ENCODE measurements around the gene ANKRD33B. TPM values are rescaled to one million over a fixed set of nuclear protein-coding genes. Genes with fewer than 3 reads are reported as not detected.

The ANKRD33B gene
- total RNA-seq, 1 donor from 2014 or later: 2.2 TPM

- no peak for TF ChIP-seq EZH2phosphoT487 (IDR thresholded peaks at IDR 0.05)
- TF ChIP-seq CTCF (IDR thresholded peaks at IDR 0.05): no peak
- TF ChIP-seq EZH2 (IDR thresholded peaks at IDR 0.05): no peak
- peaks cover 4% of the 10 kb centered on the region for H3K9me3 Mint-ChIP-seq
- no peaks in the 10 kb centered on the region for H4K20me1 ChIP-seq (ENCODE audit: low read depth)
- H3K9ac ChIP-seq: no peak overlapping the region
- H3K36me3 ChIP-seq: no peaks in the 10 kb centered on the region
- H3K27ac ChIP-seq: no peak overlapping the region
- peaks cover 7% of the 10 kb centered on the region for H3K4me1 ChIP-seq
- H3K4me2 ChIP-seq: no peak overlapping the region
- H3K4me1 Mint-ChIP-seq: peaks cover 6% of the 10 kb centered on the region
- no peak overlapping the region for H3K4me3 Mint-ChIP-seq
- H3K27me3 ChIP-seq: no peaks in the 10 kb centered on the region
- H3F3A ChIP-seq (ENCODE audit: low read depth): no peaks in the 10 kb centered on the region
- H2AFZ ChIP-seq (replicated peaks): no peak overlapping the region
- H3K9me3 ChIP-seq (ENCODE audit: low read depth): no peaks in the 10 kb centered on the region
- no peak overlapping the region for H3K27ac Mint-ChIP-seq
- H3K27me3 Mint-ChIP-seq (ENCODE audit: insufficient read depth, low read depth): peaks cover 5% of the 10 kb centered on the region
- no peak for DNase-seq (ENCODE audit: low spot score)
- no peaks in the 10 kb centered on the region for H3K36me3 Mint-ChIP-seq
- no peaks in the 10 kb centered on the region for H3K79me2 ChIP-seq (ENCODE audit: low read depth)
- H3K4me3 ChIP-seq: no peak overlapping the region
Measured at GRCh38 chr5:10596886-10597451, 33.1 kb downstream of the ANKRD33B start.

DNA sequence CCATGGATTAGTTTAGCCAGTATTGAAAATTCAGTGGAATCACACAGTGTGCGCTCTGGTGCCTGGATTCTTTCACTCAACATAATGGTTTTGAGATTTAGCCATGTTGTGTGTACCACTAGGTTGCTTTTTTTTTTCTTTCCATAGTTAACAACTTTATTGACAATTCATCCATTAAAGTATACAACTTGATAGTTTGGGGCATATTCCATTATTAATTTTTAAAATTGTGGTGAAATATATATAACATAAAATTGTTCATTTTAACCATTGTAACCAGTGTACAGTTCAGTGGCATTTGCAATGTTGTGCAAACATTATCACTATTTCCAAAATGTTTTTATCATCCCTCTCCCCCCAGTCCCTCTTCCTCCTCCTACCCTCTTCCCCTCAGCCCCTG is 35.2 kb downstream of the ANKRD33B start:
- H3K4me2 ChIP-seq: no peak overlapping the region
- H3K9ac ChIP-seq: no peak overlapping the region
- TF ChIP-seq CTCF (IDR thresholded peaks at IDR 0.05) (no peak), EZH2phosphoT487 (IDR thresholded peaks at IDR 0.05) (no peak), EZH2 (IDR thresholded peaks at IDR 0.05) (no peak)
- no peak overlapping the region for H3K27ac Mint-ChIP-seq
- H3K4me1 Mint-ChIP-seq: peaks cover 6% of the 10 kb centered on the region
- H3F3A ChIP-seq (ENCODE audit: low read depth): no peaks in the 10 kb centered on the region
- H3K27me3 Mint-ChIP-seq (ENCODE audit: insufficient read depth, low read depth): peaks cover 5% of the 10 kb centered on the region
- no peak overlapping the region for H2AFZ ChIP-seq (replicated peaks)
- H3K9me3 Mint-ChIP-seq: peaks cover 4% of the 10 kb centered on the region
- H4K20me1 ChIP-seq (ENCODE audit: low read depth): no peaks in the 10 kb centered on the region
- no peaks in the 10 kb centered on the region for H3K9me3 ChIP-seq (ENCODE audit: low read depth)
- H3K36me3 Mint-ChIP-seq: no peaks in the 10 kb centered on the region
- H3K4me3 Mint-ChIP-seq: no peak overlapping the region
- DNase-seq (ENCODE audit: low spot score): no peak
- H3K27ac ChIP-seq: no peak overlapping the region
- no peaks in the 10 kb centered on the region for H3K27me3 ChIP-seq
- no peaks in the 10 kb centered on the region for H3K79me2 ChIP-seq (ENCODE audit: low read depth)
- no peaks in the 10 kb centered on the region for H3K36me3 ChIP-seq
- H3K4me1 ChIP-seq: peaks cover 7% of the 10 kb centered on the region
- H3K4me3 ChIP-seq: no peak overlapping the region

- Histone ChIP-seq H3K27ac (no peak overlapping the region), H3K9me3 (ENCODE audit: low read depth) (no peaks in the 10 kb centered on the region), H3K4me3 (no peak overlapping the region), H3K9ac (no peak overlapping the region), H3K36me3 (no peaks in the 10 kb centered on the region), H3K79me2 (ENCODE audit: low read depth) (no peaks in the 10 kb centered on the region), H3K4me1 (peaks cover 7% of the 10 kb centered on the region), H3F3A (ENCODE audit: low read depth) (no peaks in the 10 kb centered on the region), H2AFZ (replicated peaks) (no peak overlapping the region), H3K4me2 (no peak overlapping the region), H4K20me1 (ENCODE audit: low read depth) (no peaks in the 10 kb centered on the region), H3K27me3 (no peaks in the 10 kb centered on the region)
- H3K36me3 Mint-ChIP-seq: no peaks in the 10 kb centered on the region
- peaks cover under 1% of the 10 kb centered on the region for H3K27me3 Mint-ChIP-seq (ENCODE audit: insufficient read depth, low read depth)
- no peak overlapping the region for H3K27ac Mint-ChIP-seq
- H3K4me1 Mint-ChIP-seq: peaks cover 6% of the 10 kb centered on the region
- TF ChIP-seq EZH2phosphoT487 (IDR thresholded peaks at IDR 0.05) (no peak), CTCF (IDR thresholded peaks at IDR 0.05) (no peak), EZH2 (IDR thresholded peaks at IDR 0.05) (no peak)
- no peak overlapping the region for H3K4me3 Mint-ChIP-seq
- DNase-seq (ENCODE audit: low spot score): no peak
- H3K9me3 Mint-ChIP-seq: peaks cover 4% of the 10 kb centered on the region
Measured at GRCh38 chr5:10599862-10600284, 36.0 kb downstream of the ANKRD33B start.

Measured in neural progenitor cell (in vitro differentiated cells).